Activated CD8-positive, alpha-beta T cell treated with anti-CD3 and anti-CD28 coated beads for 36 hours (primary cell): Measurements from ENCODE around the gene CELF4. TPM values are rescaled to one million over a fixed set of nuclear protein-coding genes. Genes with fewer than 3 reads are reported as not detected.

Source experiments
- ATAC-seq: fragments of 200-7000 bp; cut with Tn5 transposase; one replicate; pipeline ENCODE4 v1.10.0; 2021; ENCODE audit warnings: mild to moderate bottlenecking, moderate library complexity
- CTCF ChIA-PET: fragments of 350-600 bp; sonication (Branson Sonifier 250); formaldehyde crosslinking; loops from one replicate; lab custom pipeline; 2021; ENCODE audit warnings: antibody characterized with exemption; lab: Charles Lee
- POLR2A ChIA-PET: fragments of 350-600 bp; sonication (Branson Sonifier 250); formaldehyde crosslinking; loops from one replicate; lab custom pipeline; 2021; ENCODE audit warnings: antibody characterized with exemption; lab: Charles Lee
- DNase-seq: peaks from one replicate; pipeline ENCODE4 v3.0.0-alpha.2; 2020
- H3K27ac Mint-ChIP-seq: one replicate; pipeline ENCODE4 v1.8.0; 2021; ENCODE audit warnings: mild to moderate bottlenecking, mixed read lengths
- H3K27me3 Mint-ChIP-seq: one replicate; pipeline ENCODE4 v1.8.0; 2021; ENCODE audit warnings: mixed read lengths
- H3K36me3 Mint-ChIP-seq: one replicate; pipeline ENCODE4 v1.8.0; 2021; ENCODE audit warnings: low read depth, mixed read lengths
- H3K4me1 Mint-ChIP-seq: one replicate; pipeline ENCODE4 v1.8.0; 2021; ENCODE audit warnings: low read depth, mixed read lengths
- H3K4me3 Mint-ChIP-seq: one replicate; pipeline ENCODE4 v1.8.0; 2021; ENCODE audit warnings: mild to moderate bottlenecking, moderate library complexity, mixed read lengths
- H3K9me3 Mint-ChIP-seq: one replicate; pipeline ENCODE4 v1.8.0; 2021; ENCODE audit warnings: mixed read lengths
- CTCF ChIP-seq: fragments of 200-600 bp; IDR thresholded peaks from one replicate; pipeline ENCODE4 v1.8.0; 2022; ENCODE audit warnings: antibody characterized with exemption, mild to moderate bottlenecking
- intact Hi-C: fragments of 100-400 bp; cut with micrococcal nuclease; formaldehyde crosslinking; loops from one replicate; pipeline ENCODE4 v1.10.0; 2022
- total RNA-seq, 2 experiments: library from RNA; stranded (reverse); gene quantifications; one replicate each; pipeline ENCODE4 v1.2.3, GENCODE V29; 2021

CELF4 gene
- total RNA-seq, 2 experiments from 2014 or later = not detected

- DNase-seq (no peak), ATAC-seq (no peak)
- CTCF ChIA-PET = no interaction called here
Observed at GRCh38 chr18:37398248-37398920, 167.2 kb downstream of the CELF4 start.

GRCh38 chr18:37397814-37398213 is 167.8 kb downstream of the CELF4 start:
- TF ChIP-seq CTCF = no peak
- no peaks in the 10 kb centered on the region for H3K4me1 Mint-ChIP-seq
- H3K9me3 Mint-ChIP-seq = no peaks in the 10 kb centered on the region
- no peak overlapping the region for H3K27ac Mint-ChIP-seq
- no peaks in the 10 kb centered on the region for H3K36me3 Mint-ChIP-seq
- no peak overlapping the region for H3K4me3 Mint-ChIP-seq
- DNase-seq (no peak), ATAC-seq (no peak)
- H3K27me3 Mint-ChIP-seq = peaks cover 17% of the 10 kb centered on the region
- ChIA-PET POLR2A (no interaction called here), CTCF (no interaction called here)
- intact Hi-C loops = no loop called here

More at GRCh38 chr18:37398248-37398920, 167.2 kb downstream of the CELF4 start:
- Mint-ChIP-seq H3K27ac (no peak overlapping the region), H3K9me3 (no peaks in the 10 kb centered on the region), H3K36me3 (no peaks in the 10 kb centered on the region), H3K4me1 (no peaks in the 10 kb centered on the region), H3K27me3 (peaks cover 12% of the 10 kb centered on the region), H3K4me3 (no peak overlapping the region)
- intact Hi-C loops = no loop called here
- POLR2A ChIA-PET = no interaction called here
- no peak for TF ChIP-seq CTCF

GRCh38 chr18:37396971-37397720 is 168.5 kb downstream of the CELF4 start:
- H3K4me1 Mint-ChIP-seq = no peaks in the 10 kb centered on the region
- CTCF ChIA-PET = no interaction called here
- DNase-seq = no peak
- ATAC-seq = no peak
- intact Hi-C loops = no loop called here
- no peak for TF ChIP-seq CTCF
- no peaks in the 10 kb centered on the region for H3K36me3 Mint-ChIP-seq
- H3K4me3 Mint-ChIP-seq = no peak overlapping the region
- no peaks in the 10 kb centered on the region for H3K9me3 Mint-ChIP-seq
- no peak overlapping the region for H3K27ac Mint-ChIP-seq
- POLR2A ChIA-PET = no interaction called here
- peaks cover 23% of the 10 kb centered on the region for H3K27me3 Mint-ChIP-seq

- no peak overlapping the region for H3K27ac Mint-ChIP-seq
- ChIA-PET CTCF (no interaction called here), POLR2A (no interaction called here)
- no peak for TF ChIP-seq CTCF
- no peaks in the 10 kb centered on the region for H3K9me3 Mint-ChIP-seq
- ATAC-seq (no peak), DNase-seq (no peak)
- no peak overlapping the region for H3K4me3 Mint-ChIP-seq
- H3K4me1 Mint-ChIP-seq = no peaks in the 10 kb centered on the region
- peaks cover 23% of the 10 kb centered on the region for H3K27me3 Mint-ChIP-seq
- no peaks in the 10 kb centered on the region for H3K36me3 Mint-ChIP-seq
- intact Hi-C loops = no loop called here
Observed at GRCh38 chr18:37395631-37396030, 170.0 kb downstream of the CELF4 start.

GRCh38 chr18:37395138-37395537 is 170.5 kb downstream of the CELF4 start:
- Mint-ChIP-seq H3K9me3 (no peaks in the 10 kb centered on the region), H3K4me1 (no peaks in the 10 kb centered on the region), H3K27ac (no peak overlapping the region), H3K4me3 (no peak overlapping the region), H3K36me3 (no peaks in the 10 kb centered on the region), H3K27me3 (peaks cover 23% of the 10 kb centered on the region)
- intact Hi-C loops = no loop called here
- ATAC-seq (no peak), DNase-seq (no peak)
- no peak for TF ChIP-seq CTCF
- ChIA-PET CTCF (no interaction called here), POLR2A (no interaction called here)
